Measurements from ENCODE around the gene APP.

- TF ChIP-seq CTCF (IDR thresholded peaks at IDR 0.05): no peak
- no peak for TF ChIP-seq ZFX (IDR thresholded peaks at IDR 0.05; ENCODE audit: borderline replicate concordance)
Measured at GRCh38 chr21:26185446-26185845, 14.9 kb upstream of the APP start.

Measured in 22Rv1 (cell line).